Esophagus squamous epithelium (tissue), 4 donors: ENCODE results near the gene EXOC3L1.

Source experiments
- CTCF ChIP-seq, 6 experiments: fragments of 450-650 bp in 4 of 6; fragments of 200-600 bp in 2 of 6; sonication (generic) in 2 of 6; IDR thresholded peaks; one replicate each; pipeline ENCODE4 v1.5.1; 2016 to 2019; ENCODE audit warnings: antibody characterized with exemption in 6 of 6, mild to moderate bottlenecking in 4 of 6, moderate library complexity in 4 of 6
- POLR2A ChIP-seq, 4 donors: fragments of 450-650 bp; IDR thresholded peaks; one replicate each; pipeline ENCODE4 v1.6.1; 2017; ENCODE audit warnings: antibody characterized with exemption in 4 of 4, mild to moderate bottlenecking in 4 of 4, moderate library complexity in 3 of 4

- TF ChIP-seq POLR2A (IDR thresholded peaks at IDR 0.05) (peak in 1 of 4 donors; percentile 52), CTCF (IDR thresholded peaks at IDR 0.05) (no peak)
Measured at GRCh38 chr16:67158637-67159600, 31.0 kb downstream of the EXOC3L1 start.
